H9 (cell line): ENCODE data around the gene LRCH4. TPM values are rescaled to one million over a fixed set of nuclear protein-coding genes. Genes with fewer than 3 reads are reported as not detected.

ENCODE experiments used
- DNase-seq: peaks from one replicate; pipeline ENCODE4 v3.0.0-alpha.2; 2017
- H2AFZ ChIP-seq: one replicate; pipeline ENCODE4 v1.6.1; 2013; ENCODE audit warnings: mild to moderate bottlenecking, low read length, control low read depth, moderate library complexity
- H2AK5ac ChIP-seq: 2 replicates; pipeline ENCODE4 v1.6.1; 2013; ENCODE audit warnings: low read length, control low read depth, mixed read lengths; ENCODE audit not compliant: insufficient read length
- H2BK120ac ChIP-seq: one replicate; pipeline ENCODE4 v1.6.1; 2013; ENCODE audit warnings: low read depth, mild to moderate bottlenecking, low read length, control low read depth, inconsistent platforms; ENCODE audit not compliant: poor library complexity, severe bottlenecking
- H2BK12ac ChIP-seq: 2 replicates; pipeline ENCODE4 v1.6.1; 2013; ENCODE audit warnings: low read length, control low read depth, mixed read lengths, low read depth; ENCODE audit not compliant: insufficient read length
- H2BK15ac ChIP-seq: 2 replicates; pipeline ENCODE4 v1.6.1; 2013; ENCODE audit warnings: low read depth, low read length, control low read depth
- H2BK20ac ChIP-seq: one replicate; pipeline ENCODE4 v1.6.1; 2013; ENCODE audit warnings: low read depth, mild to moderate bottlenecking, low read length, control low read depth, inconsistent platforms; ENCODE audit not compliant: poor library complexity, severe bottlenecking
- H2BK5ac ChIP-seq: 2 replicates; pipeline ENCODE4 v1.6.1; 2013; ENCODE audit warnings: low read length, control low read depth, mixed read lengths; ENCODE audit not compliant: insufficient read length
- H3K14ac ChIP-seq: 2 replicates; pipeline ENCODE4 v1.6.1; 2013; ENCODE audit warnings: low read length, control low read depth; ENCODE audit not compliant: insufficient read depth
- H3K18ac ChIP-seq: 2 replicates; pipeline ENCODE4 v1.6.1; 2013; ENCODE audit warnings: low read depth, mild to moderate bottlenecking, mixed read lengths, low read length, control low read depth; ENCODE audit not compliant: insufficient read length
- H3K23ac ChIP-seq: 2 replicates; pipeline ENCODE4 v1.6.1; 2013; ENCODE audit warnings: low read length, control low read depth, mixed read lengths, low read depth; ENCODE audit not compliant: insufficient read length
- H3K23me2 ChIP-seq: 2 replicates; pipeline ENCODE4 v1.6.1; 2013; ENCODE audit warnings: low read depth, mild to moderate bottlenecking, mixed read lengths, low read length, control low read depth; ENCODE audit not compliant: insufficient read length, poor library complexity, severe bottlenecking
- H3K27ac ChIP-seq: 2 replicates; pipeline ENCODE4 v1.5.1; 2013; ENCODE audit warnings: low read length, control low read depth, mixed read lengths, low read depth; ENCODE audit not compliant: insufficient read length
- H3K27me3 ChIP-seq: 2 replicates; pipeline ENCODE4 v1.6.1; 2013; ENCODE audit warnings: low read length, control low read depth, inconsistent platforms; ENCODE audit not compliant: insufficient read depth
- H3K4ac ChIP-seq: 2 replicates; pipeline ENCODE4 v1.6.1; 2013; ENCODE audit warnings: low read depth, mild to moderate bottlenecking, control low read depth, inconsistent platforms, low read length, moderate library complexity
- H3K4me1 ChIP-seq: 2 replicates; pipeline ENCODE4 v1.6.1; 2013; ENCODE audit warnings: low read length, control low read depth, inconsistent platforms; ENCODE audit not compliant: insufficient read depth
- H3K4me2 ChIP-seq: 2 replicates; pipeline ENCODE4 v1.6.1; 2013; ENCODE audit warnings: low read length, control low read depth, mixed read lengths; ENCODE audit not compliant: insufficient read length, insufficient read depth
- H3K56ac ChIP-seq: 2 replicates; pipeline ENCODE4 v1.6.1; 2013; ENCODE audit warnings: low read depth, mild to moderate bottlenecking, mixed read lengths, low read length, control low read depth; ENCODE audit not compliant: insufficient read length
- H3K79me1 ChIP-seq: 2 replicates; pipeline ENCODE4 v1.6.1; 2013; ENCODE audit warnings: low read depth, mild to moderate bottlenecking, moderate library complexity, low read length, control low read depth, inconsistent platforms; ENCODE audit not compliant: insufficient read depth, poor library complexity, severe bottlenecking
- H3K79me2 ChIP-seq: 2 replicates; pipeline ENCODE4 v1.6.1; 2013; ENCODE audit warnings: low read length, control low read depth, inconsistent platforms; ENCODE audit not compliant: insufficient read depth
- H3K9ac ChIP-seq: 2 replicates; pipeline ENCODE4 v1.6.1; 2013; ENCODE audit warnings: low read length, control low read depth, mixed read lengths; ENCODE audit not compliant: insufficient read length; ENCODE audit errors: extremely low read depth
- H3K9me3 ChIP-seq: one replicate; pipeline ENCODE4 v1.6.1; 2013; ENCODE audit warnings: low read depth, low read length, inconsistent platforms; ENCODE audit not compliant: control insufficient read depth
- H3T11ph ChIP-seq: one replicate; pipeline ENCODE4 v1.6.1; 2013; ENCODE audit warnings: mild to moderate bottlenecking, low read length, control low read depth, inconsistent platforms
- H4K20me1 ChIP-seq: one replicate; pipeline ENCODE4 v1.6.1; 2013; ENCODE audit not compliant: control insufficient read depth, insufficient read length, insufficient read depth
- H4K5ac ChIP-seq: 2 replicates; pipeline ENCODE4 v1.6.1; 2013; ENCODE audit warnings: low read depth, mild to moderate bottlenecking, mixed read lengths, low read length, control low read depth; ENCODE audit not compliant: insufficient read length
- H4K8ac ChIP-seq: replicated peaks from 2 replicates; pipeline ENCODE4 v1.6.1; 2013; ENCODE audit warnings: low read length, control low read depth, mixed read lengths, low read depth; ENCODE audit not compliant: insufficient read length
- H4K91ac ChIP-seq: 2 replicates; pipeline ENCODE4 v1.6.1; 2013; ENCODE audit warnings: low read depth, mild to moderate bottlenecking, moderate library complexity, mixed read lengths, low read length, control low read depth; ENCODE audit not compliant: insufficient read length
- H3K27ac Mint-ChIP-seq, 3 experiments: 2 replicates in 2 of 3; 3 replicates in 1 of 3; pipeline ENCODE4 v1.8.0; 2020 to 2021; ENCODE audit warnings: mixed read lengths in 3 of 3, mild to moderate bottlenecking in 1 of 3, moderate library complexity in 1 of 3
- H3K27me3 Mint-ChIP-seq: 2 replicates; pipeline ENCODE4 v1.8.0; 2021; ENCODE audit warnings: low read depth, mild to moderate bottlenecking, moderate library complexity, mixed read lengths
- H3K36me3 Mint-ChIP-seq, 3 experiments: 2 replicates in 2 of 3; 3 replicates in 1 of 3; pipeline ENCODE4 v1.8.0; 2020 to 2021; ENCODE audit warnings: low read depth in 3 of 3, mixed read lengths in 3 of 3; ENCODE audit not compliant: insufficient read depth in 1 of 3
- H3K4me1 Mint-ChIP-seq, 2 experiments: 2 replicates each; pipeline ENCODE4 v1.8.0; 2020; ENCODE audit warnings: mixed read lengths in 2 of 2
- H3K4me3 Mint-ChIP-seq, 2 experiments: 2 replicates in 1 of 2; 3 replicates in 1 of 2; pipeline ENCODE4 v1.8.0; 2020 to 2021; ENCODE audit warnings: mild to moderate bottlenecking in 2 of 2, mixed read lengths in 2 of 2, moderate library complexity in 1 of 2
- H3K9me3 Mint-ChIP-seq, 2 experiments: 2 replicates in 1 of 2; 3 replicates in 1 of 2; pipeline ENCODE4 v1.8.0; 2020; ENCODE audit warnings: mild to moderate bottlenecking in 2 of 2, mixed read lengths in 2 of 2, moderate library complexity in 1 of 2
- CTCF ChIP-seq: fragments of 200-600 bp; sonication (generic); conservative IDR thresholded peaks from 3 replicates; pipeline ENCODE4 v1.8.0; 2021; ENCODE audit warnings: antibody characterized with exemption, mild to moderate bottlenecking
- WGBS: extraction: QIAGEN DNeasy Blood & Tissue Kit; methylation state at CpG from one replicate; pipeline ENCODE4 v1.1.7; 2013; ENCODE audit warnings: missing lambda C conversion rate, low lambda C conversion rate, mixed read lengths; ENCODE audit not compliant: insufficient read length; ENCODE audit errors: extremely low coverage; 5-methylcytosine and 5-hydroxymethylcytosine counted together
- total RNA-seq: library from RNA; stranded (reverse); gene quantifications from 2 replicates; pipeline ENCODE4 v1.2.1, GENCODE V29; 2021

LRCH4 gene
- total RNA-seq, 1 experiment from 2014 or later, result 39.1 TPM

- peak within 1 kb of the TSS; percentile 93 to 97 for H3K4me3 Mint-ChIP-seq
- Histone ChIP-seq H3K56ac (no peak within 1 kb of the TSS), H3K18ac (peak within 1 kb of the TSS; percentile 98)
Measured at GRCh38 chr7:100611983-100612729, 26.2 kb upstream of the LRCH4 start, which contains the start of gene MOSPD3. Gene MOSPD3 (plus strand): TSS chr7:100612540. CDS start chr7:100612792, 252 bp downstream.

More at GRCh38 chr7:100611983-100612729, 26.2 kb upstream of the LRCH4 start, which contains the start of gene MOSPD3:
- Mint-ChIP-seq H3K36me3 (peaks cover 0 to 15% (median 11%) of the 10 kb centered on the region in 3 experiments), H3K27ac (peak within 1 kb of the TSS; percentile 100), H3K9me3 (no peaks in the 10 kb centered on the region), H3K4me1 (peaks cover 7 to 13% of the 10 kb centered on the region in 2 experiments), H3K27me3 (peaks cover 2% of the 10 kb centered on the region)
- no CpG with 5 or more reads among the region's 61 CpGs for WGBS
- Histone ChIP-seq H3K4me2 (peak within 1 kb of the TSS; percentile 61), H3T11ph (no peak within 1 kb of the TSS), H4K5ac (no peak within 1 kb of the TSS), H2AFZ (peak within 1 kb of the TSS; percentile 83), H3K27ac (peak within 1 kb of the TSS; percentile 28), H3K23me2 (peaks cover 2% of the 10 kb centered on the region), H3K4me1 (no peaks in the 10 kb centered on the region), H3K14ac (peak within 1 kb of the TSS; percentile 96), H2BK20ac (peak within 1 kb of the TSS; percentile 49), H4K20me1 (no peaks in the 10 kb centered on the region), H3K23ac (no peak within 1 kb of the TSS), H2BK15ac (no peak within 1 kb of the TSS), H2BK5ac (peak within 1 kb of the TSS; percentile 74), H2BK12ac (no peak within 1 kb of the TSS), H3K4ac (no peak within 1 kb of the TSS), H4K8ac (no peak within 1 kb of the TSS), H3K9me3 (no peaks in the 10 kb centered on the region), H2AK5ac (no peak within 1 kb of the TSS), H2BK120ac (peak within 1 kb of the TSS; percentile 94), H3K79me1 (no peaks in the 10 kb centered on the region), H3K27me3 (no peaks in the 10 kb centered on the region), H3K9ac (peak within 1 kb of the TSS; percentile 79), H4K91ac (no peak within 1 kb of the TSS), H3K79me2 (no peaks in the 10 kb centered on the region)
- peak; percentile 100 for DNase-seq
- no peak for TF ChIP-seq CTCF
